NCI-H1105 treated with DMSO at 0.1 percent for 48 hours (cell line): ENCODE results near the gene MRPL10.

Experiments
- DNase-seq: peaks from one replicate; lab custom pipeline; 2025; lab: John Stamatoyannopoulos, UW

Gene MRPL10

GRCh38 chr17:47839071-47839470, 7.7 kb upstream of the MRPL10 start:
- no peak for DNase-seq

- no peak for DNase-seq
These were observed 7.3 kb upstream of the MRPL10 start for GRCh38 chr17:47838636-47839035.

- DNase-seq: no peak
These were observed 6.2 kb upstream of the MRPL10 start for GRCh38 chr17:47837401-47838039.

DNA sequence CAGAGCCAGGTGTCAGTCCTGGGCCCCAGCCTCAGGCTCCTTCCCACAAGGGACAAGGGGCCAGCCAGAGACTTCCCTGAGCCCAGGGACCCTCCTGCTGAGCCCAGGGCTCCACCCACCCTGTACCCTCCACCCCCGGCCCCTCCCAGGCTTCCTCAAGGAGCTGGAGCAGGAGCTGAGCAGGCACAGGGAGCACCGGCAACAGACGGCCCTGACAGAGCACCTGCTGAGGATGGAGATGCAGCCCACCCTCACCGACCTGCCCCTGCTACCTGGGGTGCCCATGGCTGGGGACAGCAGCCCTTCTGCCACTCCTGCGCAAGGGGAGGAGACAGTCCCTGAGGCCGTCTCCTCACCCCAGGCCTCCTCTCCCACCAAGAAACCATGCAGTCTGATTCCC, 5.3 kb upstream of the MRPL10 start:
- no peak for DNase-seq

- DNase-seq: no peak
These were observed 3.4 kb upstream of the MRPL10 start for GRCh38 chr17:47834756-47835155.

- DNase-seq: no peak
These were observed 590 bp upstream of the MRPL10 start for GRCh38 chr17:47831934-47832327.

- DNase-seq: no peak
These were observed 842 bp downstream of the MRPL10 start for GRCh38 chr17:47830396-47831002.

- DNase-seq: no peak
These were observed 1.5 kb downstream of the MRPL10 start for GRCh38 chr17:47829870-47830269.

DNA sequence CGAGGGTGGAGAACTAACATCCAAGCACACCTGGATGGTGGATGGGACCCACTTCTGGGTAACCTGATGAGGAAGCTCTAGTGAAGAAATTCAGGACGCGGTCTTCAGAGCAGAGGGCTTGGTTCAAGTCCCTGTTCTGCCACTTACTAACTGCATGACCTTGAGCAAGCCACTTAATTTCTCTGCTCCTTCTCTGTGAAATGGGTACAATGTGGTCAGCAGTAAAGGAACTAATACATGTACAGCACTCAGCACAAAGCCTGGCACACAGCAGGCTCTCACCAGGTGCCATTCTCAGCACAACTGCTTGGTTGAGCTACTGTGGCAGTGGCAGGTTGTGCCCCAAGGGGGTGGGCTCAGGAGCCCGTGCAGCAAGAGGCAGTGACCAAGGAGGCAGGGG, 7.8 kb downstream of the MRPL10 start:
- no peak for DNase-seq

DNA sequence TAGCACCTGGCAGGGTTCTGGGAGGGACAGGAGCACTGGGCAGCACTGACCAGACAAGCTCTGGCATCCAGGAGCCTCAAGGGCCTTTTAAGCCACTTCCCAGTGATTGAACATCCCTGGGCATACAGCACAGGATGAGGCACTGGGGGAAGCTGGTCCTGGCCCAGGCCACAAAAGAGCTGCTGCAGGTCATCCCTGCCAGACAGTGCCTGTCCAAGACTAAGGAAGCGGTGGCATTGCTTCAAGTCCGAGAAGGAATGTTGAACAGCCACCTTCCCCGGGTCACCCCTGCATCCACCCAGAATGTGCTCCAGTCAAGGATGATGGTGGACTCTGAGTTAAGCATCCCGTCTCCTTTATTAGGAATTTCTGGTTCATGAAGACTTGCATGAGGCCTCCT, 8.6 kb downstream of the MRPL10 start:
- no peak for DNase-seq

GRCh38 chr17:47821424-47822391, 9.6 kb downstream of the MRPL10 start, which contains the start of gene OSBPL7:
OSBPL7 (minus strand) TSS chr17:47821794; CDS start chr17:47820278, 1,516 bp downstream.
- DNase-seq: peak; percentile 96

- no peak for DNase-seq
These were observed 10.3 kb downstream of the MRPL10 start for GRCh38 chr17:47821031-47821423.

- no peak for DNase-seq
These were observed 11.1 kb downstream of the MRPL10 start for GRCh38 chr17:47820033-47820789.

GRCh38 chr17:47819475-47819874, 11.9 kb downstream of the MRPL10 start:
- DNase-seq: no peak

DNA sequence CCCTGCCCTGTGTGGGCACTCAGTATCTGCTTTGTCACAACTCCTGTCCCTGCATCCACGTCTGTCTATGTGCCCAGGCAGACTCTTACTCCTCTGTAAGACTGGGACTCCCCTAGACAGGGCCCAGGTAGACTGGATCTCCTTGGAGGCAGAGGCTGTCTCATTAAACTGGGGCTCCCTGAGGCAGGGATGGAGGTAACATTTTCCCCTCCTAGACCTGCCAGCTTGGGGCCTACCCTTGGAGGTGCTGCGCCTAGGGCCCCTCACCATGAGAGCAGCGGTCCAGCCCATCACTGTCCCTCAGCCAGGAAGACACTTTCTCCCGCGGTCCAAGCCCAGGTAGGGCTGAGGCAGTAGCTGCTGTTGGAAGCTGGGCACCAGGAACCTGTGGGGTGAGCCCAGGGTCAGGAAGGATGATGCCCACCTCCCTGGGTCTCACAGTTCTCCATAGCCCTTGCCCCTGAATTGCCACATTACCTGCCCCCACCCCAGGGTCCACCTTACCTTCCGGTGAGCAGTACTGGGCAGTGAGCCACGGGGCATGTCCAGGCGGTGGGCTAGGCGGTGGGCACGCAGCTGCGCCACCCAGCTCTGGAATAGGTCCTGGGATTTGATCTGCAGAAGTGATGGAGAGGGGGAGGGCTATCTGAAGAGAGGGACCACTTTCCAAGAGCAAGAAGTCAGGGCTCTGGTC, 13.2 kb downstream of the MRPL10 start:
- no peak for DNase-seq

DNA sequence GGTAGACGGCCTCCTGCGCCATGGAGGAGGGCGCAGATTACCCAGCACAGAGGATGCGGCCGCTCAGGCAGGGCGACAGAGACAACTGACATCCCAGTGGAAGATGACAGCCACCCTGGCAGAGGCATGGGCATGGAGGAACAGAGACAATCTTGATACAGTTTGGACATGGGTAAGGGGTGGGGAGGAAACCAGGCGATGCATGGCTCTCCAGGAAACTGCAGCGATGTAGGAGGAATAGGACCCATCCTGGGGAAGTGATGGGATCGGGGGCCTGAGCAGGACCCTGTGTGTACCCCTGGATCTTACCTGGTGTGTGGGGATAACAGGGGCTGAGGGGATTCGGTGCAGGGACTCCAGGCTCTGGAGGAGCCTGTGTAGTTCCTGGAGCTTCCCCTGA, 14.4 kb downstream of the MRPL10 start:
- DNase-seq: no peak

DNA sequence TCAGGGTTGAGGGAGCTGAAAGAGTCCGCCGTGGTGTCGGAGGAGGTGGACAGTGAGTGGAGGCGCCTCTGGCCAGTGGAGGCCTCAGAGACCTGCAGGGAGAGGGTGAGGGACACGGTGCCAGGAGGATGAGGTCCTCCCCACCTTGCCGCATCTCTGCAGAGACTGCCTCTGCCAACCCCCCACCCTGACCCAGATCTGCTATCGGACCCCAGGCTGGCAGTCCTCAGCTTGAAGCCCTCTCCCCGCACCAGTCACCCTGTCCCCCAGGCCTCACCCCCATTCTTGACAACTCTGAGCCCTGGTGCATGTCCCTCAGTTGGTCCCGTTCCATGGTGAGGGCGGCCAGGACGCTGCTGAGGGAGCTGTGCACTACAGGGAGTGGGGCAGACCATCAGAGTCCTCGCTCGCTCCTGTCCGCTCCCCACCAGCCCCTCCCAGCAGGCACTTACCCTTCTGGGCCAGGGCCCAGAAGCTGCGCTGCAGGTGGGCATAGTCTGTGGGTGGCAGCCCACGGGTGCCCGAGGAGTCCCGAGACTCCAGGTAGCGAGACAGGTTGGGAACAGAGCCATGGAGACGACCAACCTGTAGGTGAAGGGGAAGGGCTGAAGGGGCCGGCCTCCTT, 15.1 kb downstream of the MRPL10 start:
- DNase-seq: no peak

DNA sequence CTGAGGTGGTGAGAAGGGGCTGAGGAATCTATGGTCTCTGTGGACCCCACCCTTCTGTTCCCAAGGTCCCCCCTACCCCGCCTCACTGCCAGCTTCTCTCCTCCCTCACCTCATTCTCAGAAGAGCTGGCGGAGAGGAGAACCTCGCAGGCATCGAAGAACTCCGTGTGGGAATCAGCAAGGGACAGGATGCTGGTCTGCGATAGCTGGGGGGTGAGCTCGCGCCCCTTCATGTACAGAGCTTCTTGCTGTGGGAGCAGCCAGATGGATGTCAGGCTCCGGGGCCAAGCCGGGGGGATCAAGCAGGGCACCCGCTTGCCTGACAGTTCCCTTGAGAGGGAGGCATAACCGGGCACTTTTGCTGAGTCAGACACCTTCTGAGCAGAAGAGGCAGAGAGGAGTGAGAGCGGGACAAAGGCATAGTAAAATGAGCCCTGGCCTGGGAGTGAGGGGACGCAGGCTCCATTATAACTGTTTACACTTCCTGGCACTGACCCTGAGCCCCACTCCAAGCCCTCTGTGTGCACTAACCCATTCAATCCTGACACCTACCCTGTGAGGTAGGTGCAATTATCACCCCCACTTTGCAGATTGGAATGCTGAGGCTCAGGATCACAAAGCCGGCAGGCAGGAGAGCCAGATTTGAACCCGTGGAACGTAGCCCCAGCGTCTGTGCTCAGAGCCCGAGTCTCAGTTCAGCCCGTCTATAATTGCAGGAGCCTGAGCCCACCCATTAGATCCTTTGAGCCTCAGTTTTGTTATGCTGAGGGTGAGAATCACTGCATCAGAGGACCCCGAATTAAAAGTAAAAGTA, 16.0 kb downstream of the MRPL10 start:
- DNase-seq: no peak

DNA sequence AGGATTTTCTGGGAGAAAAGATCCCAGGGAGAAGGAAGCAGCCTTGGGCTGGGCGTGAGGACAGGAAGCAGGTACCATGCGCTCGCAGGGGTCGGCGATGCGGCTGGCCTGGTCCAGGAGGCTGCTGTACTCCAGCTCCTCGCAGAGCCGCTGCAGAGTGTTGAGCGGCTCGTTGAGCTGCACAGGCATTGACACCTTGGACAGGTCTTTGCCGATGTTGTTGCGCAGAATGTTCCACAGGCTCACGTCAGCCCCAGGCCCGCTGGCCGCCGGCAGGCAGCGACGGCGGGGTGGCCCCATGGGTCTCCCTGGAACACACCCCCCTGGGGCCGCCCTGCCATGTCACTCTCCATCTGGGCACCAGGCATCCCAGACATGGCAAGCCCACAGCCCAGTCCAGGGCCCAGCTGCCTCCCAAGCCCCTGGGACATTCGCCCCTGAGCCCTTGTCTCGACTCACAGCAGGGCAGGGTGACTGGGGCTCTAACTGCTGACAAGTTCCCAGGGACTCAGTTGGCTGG, 17.8 kb downstream of the MRPL10 start:
- no peak for DNase-seq

DNA sequence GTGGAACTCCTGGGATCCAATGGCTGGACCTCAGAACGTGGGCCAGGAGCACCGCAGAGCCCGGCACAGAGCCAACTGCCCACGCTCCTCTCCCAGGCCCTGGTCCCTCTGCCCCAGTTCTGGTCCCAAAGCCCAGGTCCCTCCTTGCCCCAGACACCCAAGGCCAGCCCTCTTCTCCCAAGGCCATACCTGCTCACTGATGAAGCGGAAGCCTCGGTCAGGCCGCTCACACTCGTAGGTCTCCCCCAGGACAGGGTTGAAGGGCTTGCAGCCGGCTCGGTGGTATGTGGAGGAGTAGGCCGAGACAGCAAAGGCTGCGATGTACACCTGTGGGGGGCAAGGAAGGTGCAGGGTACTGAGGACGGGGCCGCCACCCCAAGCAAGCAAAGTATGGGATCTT, 18.3 kb downstream of the MRPL10 start:
- no peak for DNase-seq
